Upper lobe of left lung (tissue), 6 donors: ENCODE data around the gene VDAC1. TPM values are rescaled to one million over a fixed set of nuclear protein-coding genes. Genes with fewer than 3 reads are reported as not detected.
"Not testable (repeated sequence)": the region's sequence is repeated elsewhere in the genome, so short reads cannot be mapped to it uniquely, and the experiment has no call there.

ENCODE experiments used
- ATAC-seq, 2 donors: fragments of 200-7000 bp; cut with Tn5 transposase; one replicate each; pipeline ENCODE4 v1.9.1; 2022; ENCODE audit warnings: mild to moderate bottlenecking in 2 of 2, moderate library complexity in 2 of 2; ENCODE audit not compliant: low FRiP score in 2 of 2
- DNase-seq, 2 donors: peaks; one replicate each; pipeline ENCODE4 v3.0.0-alpha.2; 2019 to 2020
- H3K27ac ChIP-seq, 4 donors: fragments of 200-600 bp; sonication (generic); one replicate each; pipeline ENCODE4 v1.5.1; 2016 to 2019
- H3K27me3 ChIP-seq, 4 donors: fragments of 200-600 bp; sonication (generic); one replicate each; pipeline ENCODE4 v1.5.1; 2017 to 2019
- H3K36me3 ChIP-seq, 4 donors: fragments of 200-600 bp; sonication (generic); one replicate each; pipeline ENCODE4 v1.5.1; 2016 to 2019
- H3K4me1 ChIP-seq, 4 donors: fragments of 200-600 bp; sonication (generic); one replicate each; pipeline ENCODE4 v1.5.1; 2018 to 2019
- H3K4me3 ChIP-seq, 4 donors: fragments of 200-600 bp; sonication (generic); one replicate each; pipeline ENCODE4 v1.5.1; 2017 to 2019; ENCODE audit warnings: mild to moderate bottlenecking in 2 of 4, moderate library complexity in 1 of 4
- H3K9me3 ChIP-seq, 4 donors: fragments of 200-600 bp; sonication (generic); one replicate each; pipeline ENCODE4 v1.5.1; 2018 to 2019
- EP300 ChIP-seq, 4 donors: sonication (generic); formaldehyde crosslinking; IDR thresholded peaks; one replicate each; pipeline ENCODE4 v1.5.1; 2017; ENCODE audit warnings: antibody characterized with exemption in 4 of 4, control low read depth in 2 of 4
- POLR2A ChIP-seq, 4 donors: fragments of 450-650 bp; IDR thresholded peaks; one replicate each; pipeline ENCODE4 v1.5.1; 2016 to 2017; ENCODE audit warnings: antibody characterized with exemption in 4 of 4, mild to moderate bottlenecking in 2 of 4
- POLR2AphosphoS5 ChIP-seq, 2 donors: sonication (generic); formaldehyde crosslinking; IDR thresholded peaks; one replicate each; pipeline ENCODE4 v1.5.1; 2017; ENCODE audit warnings: antibody characterized with exemption in 2 of 2
- WGBS, 2 donors: methylation state at CpG; one replicate each; pipeline ENCODE4 v1.1.5; 2017 to 2018; 5-methylcytosine and 5-hydroxymethylcytosine counted together
- total RNA-seq, 6 donors: library from RNA; depleted of rRNA in 4 of 6; stranded (reverse); fragments of >200 nt in 4 of 6; gene quantifications; one replicate each; pipeline versions ENCODE4 v1.1.0 to v1.2.1, GENCODE V29; 2016 to 2021
- TF ChIP-seq, protein P1 (sequence below), 6 experiments: fragments of 450-650 bp in 4 of 6; fragments of 200-600 bp in 2 of 6; sonication (generic) in 2 of 6; IDR thresholded peaks; one replicate each; pipeline ENCODE4 v1.5.1; 2016 to 2019; ENCODE audit warnings: antibody characterized with exemption in 6 of 6
- donor health status: DM: no; HTN: no; CAD: no; lungs with moderate emphysema.
- donor health status: DM: no; HTN: yes; CAD: no; lungs with severe emphysema.

The VDAC1 gene
- total RNA-seq, 6 donors from 2014 or later, result 66.0 to 121 (median 98.5) TPM

DNA sequence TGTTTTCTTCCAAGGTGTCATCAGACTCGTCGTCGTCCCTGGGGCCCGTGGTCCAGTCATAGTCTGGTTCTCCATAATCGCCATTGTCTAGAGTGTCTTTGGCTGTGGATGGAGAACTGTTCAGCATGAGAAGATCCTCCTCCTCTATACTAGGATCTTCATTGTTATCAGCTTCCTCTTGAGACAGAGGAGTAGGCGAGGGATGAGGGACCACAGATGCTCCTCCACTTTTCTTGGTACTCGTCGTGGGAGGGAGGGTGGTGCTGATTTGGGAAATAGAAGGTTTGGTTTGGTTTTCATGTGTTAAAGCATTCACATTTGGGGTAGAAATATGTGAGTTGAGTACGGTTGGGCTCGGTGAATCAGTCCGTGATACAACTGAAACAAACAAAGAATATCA, 45.1 kb downstream of the VDAC1 start:
- H3K9me3 ChIP-seq, result no peaks in the 10 kb centered on the region
- no peak overlapping the region for H3K27ac ChIP-seq
- TF ChIP-seq POLR2A (IDR thresholded peaks at IDR 0.05), result no peak
- TF ChIP-seq, protein P1, sequence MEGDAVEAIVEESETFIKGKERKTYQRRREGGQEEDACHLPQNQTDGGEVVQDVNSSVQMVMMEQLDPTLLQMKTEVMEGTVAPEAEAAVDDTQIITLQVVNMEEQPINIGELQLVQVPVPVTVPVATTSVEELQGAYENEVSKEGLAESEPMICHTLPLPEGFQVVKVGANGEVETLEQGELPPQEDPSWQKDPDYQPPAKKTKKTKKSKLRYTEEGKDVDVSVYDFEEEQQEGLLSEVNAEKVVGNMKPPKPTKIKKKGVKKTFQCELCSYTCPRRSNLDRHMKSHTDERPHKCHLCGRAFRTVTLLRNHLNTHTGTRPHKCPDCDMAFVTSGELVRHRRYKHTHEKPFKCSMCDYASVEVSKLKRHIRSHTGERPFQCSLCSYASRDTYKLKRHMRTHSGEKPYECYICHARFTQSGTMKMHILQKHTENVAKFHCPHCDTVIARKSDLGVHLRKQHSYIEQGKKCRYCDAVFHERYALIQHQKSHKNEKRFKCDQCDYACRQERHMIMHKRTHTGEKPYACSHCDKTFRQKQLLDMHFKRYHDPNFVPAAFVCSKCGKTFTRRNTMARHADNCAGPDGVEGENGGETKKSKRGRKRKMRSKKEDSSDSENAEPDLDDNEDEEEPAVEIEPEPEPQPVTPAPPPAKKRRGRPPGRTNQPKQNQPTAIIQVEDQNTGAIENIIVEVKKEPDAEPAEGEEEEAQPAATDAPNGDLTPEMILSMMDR (IDR thresholded peaks at IDR 0.05), result no peak
- no peak for TF ChIP-seq EP300 (IDR thresholded peaks at IDR 0.05)
- TF ChIP-seq POLR2AphosphoS5 (IDR thresholded peaks at IDR 0.05), result no peak
- ATAC-seq (no peak), DNase-seq (no peak)
- no peaks in the 10 kb centered on the region for H3K27me3 ChIP-seq
- H3K4me1 ChIP-seq, result no peaks in the 10 kb centered on the region
- H3K36me3 ChIP-seq, result peaks cover 0 to 48% (median 14%) of the 10 kb centered on the region in 4 donors
- H3K4me3 ChIP-seq, result no peak overlapping the region
- WGBS, 2 donors, result 90% methylated on average over 11 of the region's 11 CpGs

DNA sequence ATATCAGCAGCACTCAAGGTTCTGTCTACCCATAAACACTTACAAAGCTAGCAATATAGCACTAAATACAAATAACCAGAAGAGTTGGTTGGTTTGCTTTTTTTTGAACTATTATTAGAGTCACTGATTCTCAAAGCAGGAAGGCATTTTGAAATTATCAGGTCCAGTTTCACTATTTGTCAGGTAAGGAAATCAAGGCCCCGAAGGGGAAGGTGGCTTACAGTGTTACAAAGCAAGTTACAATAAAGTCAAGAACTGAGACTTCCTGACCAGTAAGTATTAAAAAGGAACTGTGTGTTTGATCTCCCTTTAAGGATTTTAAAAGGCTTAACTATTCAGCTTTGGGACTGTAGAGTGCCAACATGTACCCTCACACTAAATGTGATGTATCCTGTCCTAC, 47.2 kb downstream of the VDAC1 start:
- Histone ChIP-seq H3K27ac (no peak overlapping the region), H3K4me1 (peaks cover 0 to 1% (median under 1%) of the 10 kb centered on the region in 4 donors), H3K9me3 (no peaks in the 10 kb centered on the region), H3K36me3 (peaks cover 0 to 51% (median 14%) of the 10 kb centered on the region in 4 donors), H3K27me3 (no peaks in the 10 kb centered on the region), H3K4me3 (no peak overlapping the region)
- ATAC-seq (no peak), DNase-seq (no peak)
- 28 to 54% methylated on average over 1 of the region's 1 CpG for WGBS, 2 donors
- TF ChIP-seq, protein P1 (IDR thresholded peaks at IDR 0.05), result no peak
- TF ChIP-seq EP300 (IDR thresholded peaks at IDR 0.05), result no peak

DNA sequence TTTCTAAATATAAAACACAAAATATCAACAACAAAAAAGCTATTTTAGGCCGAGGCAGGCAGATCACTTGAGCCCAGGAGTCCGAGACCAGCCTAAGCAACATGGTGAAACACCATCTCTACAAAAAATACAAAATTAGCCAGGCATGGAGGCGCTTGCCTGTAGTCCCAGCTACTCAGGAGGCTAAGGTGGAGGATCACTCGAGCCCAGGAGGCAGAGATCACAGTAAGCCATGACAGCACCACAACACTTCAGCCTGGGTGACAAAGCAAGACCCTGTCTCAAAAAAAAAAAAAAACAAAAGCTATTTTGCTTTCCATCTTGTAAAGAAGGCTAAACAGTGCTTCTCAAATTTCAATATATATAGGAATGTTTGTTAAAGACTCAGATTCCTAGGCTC, 47.7 kb downstream of the VDAC1 start:
- H3K9me3 ChIP-seq, result no peaks in the 10 kb centered on the region
- ATAC-seq (no peak), DNase-seq (no peak)
- H3K27ac ChIP-seq, result no peak overlapping the region
- no peaks in the 10 kb centered on the region for H3K27me3 ChIP-seq
- TF ChIP-seq POLR2A (IDR thresholded peaks at IDR 0.05) (no peak), EP300 (IDR thresholded peaks at IDR 0.05) (no peak), POLR2AphosphoS5 (IDR thresholded peaks at IDR 0.05) (no peak)
- TF ChIP-seq, protein P1 (IDR thresholded peaks at IDR 0.05), result no peak
- H3K4me3 ChIP-seq, result no peak overlapping the region
- WGBS, 2 donors, result 95 to 96% methylated on average over 4 of the region's 4 CpGs
- H3K4me1 ChIP-seq, result peaks cover 0 to 6% (median 2%) of the 10 kb centered on the region in 4 donors
- H3K36me3 ChIP-seq, result peaks cover 0 to 51% (median 14%) of the 10 kb centered on the region in 4 donors

DNA sequence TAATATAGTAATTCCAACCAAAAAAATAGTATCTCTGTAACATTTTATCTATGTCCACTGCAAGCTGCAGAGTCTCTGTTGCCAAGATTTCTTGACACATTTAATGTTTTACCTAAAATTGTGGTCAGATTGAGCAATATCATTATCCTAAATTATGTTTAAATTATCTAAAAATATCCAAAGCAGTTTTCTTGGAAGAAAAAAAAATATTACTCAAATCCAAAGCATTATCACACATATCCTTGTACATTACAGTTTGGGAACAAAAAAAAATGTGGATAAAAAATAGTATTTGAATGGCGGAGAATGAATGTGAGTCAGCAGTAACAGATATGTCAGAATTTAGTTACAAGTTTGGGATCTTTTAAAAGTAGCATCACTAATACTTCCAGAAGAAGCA, 48.6 kb downstream of the VDAC1 start:
- DNase-seq, ATAC-seq, H3K27me3 ChIP-seq, H3K9me3 ChIP-seq, H3K4me3 ChIP-seq, H3K27ac ChIP-seq: not testable (repeated sequence)
- H3K4me1 ChIP-seq, result peaks cover 0 to 12% (median 2%) of the 10 kb centered on the region in 4 donors
- WGBS, 2 donors, result 96 to 97% methylated on average over 1 of the region's 1 CpG
- peaks cover 0 to 51% (median 14%) of the 10 kb centered on the region in 4 donors for H3K36me3 ChIP-seq

DNA sequence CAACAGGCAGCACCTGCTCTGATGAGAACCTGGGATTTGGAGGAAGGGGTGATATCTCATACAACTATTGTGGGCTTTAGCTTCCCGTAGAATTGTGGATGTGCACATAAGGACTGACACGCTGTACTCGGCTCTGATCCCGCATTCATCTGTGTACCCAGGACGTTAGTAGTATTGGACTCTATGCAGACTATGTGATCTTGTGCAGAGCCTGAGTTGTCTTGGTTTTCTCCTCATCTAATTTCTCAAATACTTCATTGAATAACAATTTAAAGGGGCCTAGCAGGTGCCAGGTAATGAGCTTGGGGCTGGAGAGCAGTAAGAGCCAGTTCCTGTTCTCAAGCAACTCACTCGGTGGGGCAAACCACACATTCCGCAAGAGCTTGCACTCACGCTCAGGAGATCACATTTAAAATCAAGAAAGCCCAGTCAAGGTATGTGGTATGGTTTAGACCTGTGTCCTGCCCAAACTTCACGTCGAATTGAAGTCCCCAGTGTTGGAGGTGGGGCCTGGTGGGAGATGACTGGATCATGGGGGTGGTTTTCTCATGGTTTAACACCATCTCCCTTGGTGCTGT, 51.1 kb downstream of the VDAC1 start:
- DNase-seq, result no peak
- Histone ChIP-seq H3K27ac (peak overlapping the region in 3 of 4 donors; percentile 17 to 66 (median 53)), H3K27me3 (no peaks in the 10 kb centered on the region), H3K36me3 (peaks cover 0 to 40% (median 11%) of the 10 kb centered on the region in 4 donors), H3K9me3 (no peaks in the 10 kb centered on the region), H3K4me1 (peaks cover 0 to 13% (median 2%) of the 10 kb centered on the region in 4 donors), H3K4me3 (no peak overlapping the region)
- TF ChIP-seq, protein P1 (IDR thresholded peaks at IDR 0.05), result no peak
- TF ChIP-seq POLR2AphosphoS5 (IDR thresholded peaks at IDR 0.05), result no peak
- TF ChIP-seq POLR2A (IDR thresholded peaks at IDR 0.05), result no peak
- no peak for TF ChIP-seq EP300 (IDR thresholded peaks at IDR 0.05)
- peak in 1 of 2 donors; percentile 24 for ATAC-seq
- 83 to 85% methylated on average over 9 to 10 of the region's 10 CpGs for WGBS, 2 donors
